ENCODE measurements around the gene PSMA5. TPM values are rescaled to one million over a fixed set of nuclear protein-coding genes. Genes with fewer than 3 reads are reported as not detected.
A peak's percentile ranks its signal among the peaks of the same experiment; 100 is the strongest.
"Not testable (repeated sequence)": the region's sequence is repeated elsewhere in the genome, so short reads cannot be mapped to it uniquely, and the experiment has no call there.

Gene PSMA5
- total RNA-seq, 1 donor from 2014 or later, result 62.0 TPM

DNA sequence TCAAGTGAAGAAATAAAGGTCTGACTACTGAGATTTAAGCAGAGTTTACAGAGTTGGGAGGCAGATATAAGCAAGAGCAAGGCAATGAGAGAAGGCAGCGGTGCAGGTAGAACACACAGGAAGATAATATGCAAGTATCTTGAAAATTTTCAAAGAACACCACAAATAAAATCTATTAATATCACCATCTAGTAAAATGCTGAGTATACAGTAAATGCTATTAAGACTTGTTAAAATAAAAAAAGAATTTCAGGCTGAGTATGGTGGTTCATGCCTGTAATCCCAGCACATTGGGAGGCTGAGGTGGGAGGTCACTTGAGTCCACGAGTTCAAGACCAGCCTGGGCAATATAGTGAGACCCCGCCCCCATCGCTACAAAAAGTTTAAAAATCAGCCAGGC is 48.5 kb downstream of the PSMA5 start:
- no peak for TF ChIP-seq EZH2phosphoT487 (IDR thresholded peaks at IDR 0.05)
- TF ChIP-seq EZH2 (IDR thresholded peaks at IDR 0.05), result no peak
- TF ChIP-seq, protein P1, sequence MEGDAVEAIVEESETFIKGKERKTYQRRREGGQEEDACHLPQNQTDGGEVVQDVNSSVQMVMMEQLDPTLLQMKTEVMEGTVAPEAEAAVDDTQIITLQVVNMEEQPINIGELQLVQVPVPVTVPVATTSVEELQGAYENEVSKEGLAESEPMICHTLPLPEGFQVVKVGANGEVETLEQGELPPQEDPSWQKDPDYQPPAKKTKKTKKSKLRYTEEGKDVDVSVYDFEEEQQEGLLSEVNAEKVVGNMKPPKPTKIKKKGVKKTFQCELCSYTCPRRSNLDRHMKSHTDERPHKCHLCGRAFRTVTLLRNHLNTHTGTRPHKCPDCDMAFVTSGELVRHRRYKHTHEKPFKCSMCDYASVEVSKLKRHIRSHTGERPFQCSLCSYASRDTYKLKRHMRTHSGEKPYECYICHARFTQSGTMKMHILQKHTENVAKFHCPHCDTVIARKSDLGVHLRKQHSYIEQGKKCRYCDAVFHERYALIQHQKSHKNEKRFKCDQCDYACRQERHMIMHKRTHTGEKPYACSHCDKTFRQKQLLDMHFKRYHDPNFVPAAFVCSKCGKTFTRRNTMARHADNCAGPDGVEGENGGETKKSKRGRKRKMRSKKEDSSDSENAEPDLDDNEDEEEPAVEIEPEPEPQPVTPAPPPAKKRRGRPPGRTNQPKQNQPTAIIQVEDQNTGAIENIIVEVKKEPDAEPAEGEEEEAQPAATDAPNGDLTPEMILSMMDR (IDR thresholded peaks at IDR 0.05), result no peak
- Mint-ChIP-seq H3K4me3 (no peak overlapping the region), H3K9me3 (peaks cover 10% of the 10 kb centered on the region), H3K27ac (no peak overlapping the region), H3K4me1 (peaks cover 3% of the 10 kb centered on the region), H3K27me3 (ENCODE audit: insufficient read depth, low read depth) (no peaks in the 10 kb centered on the region), H3K36me3 (peaks cover 5% of the 10 kb centered on the region)
- Histone ChIP-seq H3K4me1 (peaks cover 4% of the 10 kb centered on the region), H3K27me3 (no peaks in the 10 kb centered on the region), H3K79me2 (ENCODE audit: low read depth) (peaks cover 93% of the 10 kb centered on the region), H3F3A (ENCODE audit: low read depth) (no peaks in the 10 kb centered on the region), H2AFZ (replicated peaks) (no peak overlapping the region), H3K9me3 (ENCODE audit: low read depth) (no peaks in the 10 kb centered on the region), H3K27ac (no peak overlapping the region), H3K9ac (no peak overlapping the region), H3K4me3 (no peak overlapping the region), H3K4me2 (no peak overlapping the region), H4K20me1 (ENCODE audit: low read depth) (peaks cover 6% of the 10 kb centered on the region), H3K36me3 (no peaks in the 10 kb centered on the region)
- DNase-seq (ENCODE audit: low spot score), result no peak

DNA sequence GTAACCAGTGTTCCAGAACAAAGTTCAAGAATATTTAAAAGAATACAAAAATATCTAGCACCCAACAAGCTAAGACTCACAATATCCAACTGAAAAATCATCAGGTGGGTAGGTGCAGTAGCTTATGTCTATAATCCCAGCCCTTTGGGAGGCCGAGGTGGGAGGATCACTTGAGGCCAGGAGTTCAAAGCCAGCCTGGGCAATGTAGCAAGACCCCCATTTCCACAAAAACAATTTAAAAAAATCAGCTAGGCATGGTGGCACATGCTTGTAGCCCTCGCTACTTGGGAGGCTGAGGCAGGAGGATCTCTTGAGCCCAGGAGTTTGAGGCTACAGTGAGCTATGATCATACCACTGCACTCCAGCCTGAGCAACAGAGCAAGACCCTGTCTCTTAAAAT is 52.6 kb downstream of the PSMA5 start:
- not testable (repeated sequence) for H3K27me3 Mint-ChIP-seq (ENCODE audit: insufficient read depth, low read depth); H3K36me3 Mint-ChIP-seq; H4K20me1 ChIP-seq (ENCODE audit: low read depth); H3F3A ChIP-seq (ENCODE audit: low read depth); H3K9me3 ChIP-seq (ENCODE audit: low read depth); H3K4me2 ChIP-seq; DNase-seq (ENCODE audit: low spot score); H3K27me3 ChIP-seq; H3K4me3 Mint-ChIP-seq; H3K36me3 ChIP-seq; H2AFZ ChIP-seq (replicated peaks); H3K4me1 ChIP-seq; H3K4me1 Mint-ChIP-seq; H3K4me3 ChIP-seq; H3K9ac ChIP-seq; H3K27ac Mint-ChIP-seq; H3K27ac ChIP-seq
- peaks cover 83% of the 10 kb centered on the region for H3K79me2 ChIP-seq (ENCODE audit: low read depth)
- peaks cover 10% of the 10 kb centered on the region for H3K9me3 Mint-ChIP-seq

DNA sequence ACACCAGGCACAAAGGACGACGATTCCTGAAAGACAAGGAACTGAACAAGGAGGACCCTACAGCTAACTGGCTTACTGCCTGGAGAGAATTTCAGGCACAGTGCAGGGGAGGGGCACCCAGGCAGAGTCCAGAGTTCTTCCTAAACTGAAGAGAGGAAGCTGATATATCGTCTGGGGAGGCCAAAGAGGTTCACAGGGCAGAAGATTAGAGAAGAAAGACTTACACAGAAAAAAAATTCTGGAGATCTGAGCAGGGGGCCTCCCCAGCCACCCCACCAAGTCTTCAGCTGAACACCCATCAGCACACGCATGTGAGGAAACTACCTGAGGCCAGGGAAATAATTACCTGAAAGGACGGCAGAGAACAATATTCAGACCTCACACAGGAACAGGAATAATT is 53.1 kb downstream of the PSMA5 start:
- Mint-ChIP-seq H3K36me3 (peaks cover 5% of the 10 kb centered on the region), H3K27ac (no peak overlapping the region), H3K4me3 (no peak overlapping the region), H3K4me1 (peaks cover 7% of the 10 kb centered on the region), H3K9me3 (peaks cover 10% of the 10 kb centered on the region), H3K27me3 (ENCODE audit: insufficient read depth, low read depth) (no peaks in the 10 kb centered on the region)
- DNase-seq (ENCODE audit: low spot score), result no peak
- Histone ChIP-seq H3K9me3 (ENCODE audit: low read depth) (no peaks in the 10 kb centered on the region), H3F3A (ENCODE audit: low read depth) (no peaks in the 10 kb centered on the region), H3K27ac (peak overlapping the region; percentile 13), H3K4me3 (no peak overlapping the region), H2AFZ (replicated peaks) (no peak overlapping the region), H3K4me1 (no peaks in the 10 kb centered on the region), H3K9ac (no peak overlapping the region), H3K4me2 (no peak overlapping the region), H3K36me3 (no peaks in the 10 kb centered on the region), H3K27me3 (no peaks in the 10 kb centered on the region), H3K79me2 (ENCODE audit: low read depth) (peaks cover 82% of the 10 kb centered on the region), H4K20me1 (ENCODE audit: low read depth) (no peaks in the 10 kb centered on the region)
- TF ChIP-seq, protein P1 (IDR thresholded peaks at IDR 0.05), result no peak
- no peak for TF ChIP-seq EZH2phosphoT487 (IDR thresholded peaks at IDR 0.05)
- no peak for TF ChIP-seq EZH2 (IDR thresholded peaks at IDR 0.05)

DNA sequence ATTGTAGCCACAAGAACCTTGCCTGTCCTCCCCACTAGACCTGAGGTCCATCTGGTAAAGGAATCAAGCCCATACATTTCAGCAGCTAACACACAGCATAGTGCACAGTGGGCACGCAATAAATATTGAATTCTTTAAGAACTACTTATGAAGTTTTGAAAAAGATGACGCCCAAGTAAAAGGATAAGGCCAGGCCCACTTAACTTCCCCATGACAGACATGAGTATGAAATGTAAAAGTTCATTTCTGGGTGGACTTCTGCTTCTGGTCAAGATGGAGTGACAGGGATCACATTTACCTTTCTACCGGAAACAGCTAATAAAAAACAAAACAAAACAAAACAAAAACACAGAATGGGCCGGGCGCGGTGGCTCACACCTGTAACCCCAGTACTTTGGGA is 54.0 kb downstream of the PSMA5 start:
- H3K9me3 ChIP-seq (ENCODE audit: low read depth), result no peaks in the 10 kb centered on the region
- H3K27ac Mint-ChIP-seq, result no peak overlapping the region
- no peaks in the 10 kb centered on the region for H3K4me1 ChIP-seq
- no peak for DNase-seq (ENCODE audit: low spot score)
- H3K9me3 Mint-ChIP-seq, result peaks cover 10% of the 10 kb centered on the region
- no peak overlapping the region for H2AFZ ChIP-seq (replicated peaks)
- no peaks in the 10 kb centered on the region for H3K27me3 ChIP-seq
- H3K27me3 Mint-ChIP-seq (ENCODE audit: insufficient read depth, low read depth), result no peaks in the 10 kb centered on the region
- H3K79me2 ChIP-seq (ENCODE audit: low read depth), result peaks cover 74% of the 10 kb centered on the region
- no peak overlapping the region for H3K4me3 ChIP-seq
- no peak overlapping the region for H3K4me2 ChIP-seq
- TF ChIP-seq EZH2phosphoT487 (IDR thresholded peaks at IDR 0.05), result no peak
- TF ChIP-seq, protein P1 (IDR thresholded peaks at IDR 0.05), result no peak
- TF ChIP-seq EZH2 (IDR thresholded peaks at IDR 0.05), result no peak
- no peak overlapping the region for H3K4me3 Mint-ChIP-seq
- no peaks in the 10 kb centered on the region for H4K20me1 ChIP-seq (ENCODE audit: low read depth)
- H3K27ac ChIP-seq, result no peak overlapping the region
- no peaks in the 10 kb centered on the region for H3F3A ChIP-seq (ENCODE audit: low read depth)
- H3K36me3 ChIP-seq, result no peaks in the 10 kb centered on the region
- peaks cover 10% of the 10 kb centered on the region for H3K36me3 Mint-ChIP-seq
- peaks cover 7% of the 10 kb centered on the region for H3K4me1 Mint-ChIP-seq
- H3K9ac ChIP-seq, result no peak overlapping the region

All from neural progenitor cell (in vitro differentiated cells).